WTC11 (cell line): ENCODE measurements around the gene ZSCAN2.

ENCODE experiments used
- ATF2 ChIP-seq: sonication (generic); formaldehyde crosslinking; IDR thresholded peaks from 2 replicates; pipeline ENCODE4 v1.8.1; 2022; ENCODE audit warnings: low read depth, missing genetic modification reagents, borderline replicate concordance
- CTCF ChIP-seq: fragments of 200-600 bp; IDR thresholded peaks from 2 replicates; pipeline ENCODE4 v1.8.0; 2022; ENCODE audit warnings: antibody characterized with exemption
- ELF4 ChIP-seq: sonication (generic); formaldehyde crosslinking; IDR thresholded peaks from 2 replicates; pipeline ENCODE4 v1.8.1; 2022; ENCODE audit warnings: low read depth, mild to moderate bottlenecking, moderate library complexity, missing genetic modification reagents
- IRF2 ChIP-seq: sonication (generic); formaldehyde crosslinking; IDR thresholded peaks from 2 replicates; pipeline ENCODE4 v1.8.0; 2022; ENCODE audit warnings: low read depth, missing genetic modification reagents, borderline replicate concordance
- SP1 ChIP-seq: sonication (generic); formaldehyde crosslinking; conservative IDR thresholded peaks from 2 replicates; pipeline ENCODE4 v1.8.1; 2022; ENCODE audit warnings: missing genetic modification reagents
- TP53 ChIP-seq: sonication (generic); formaldehyde crosslinking; IDR thresholded peaks from 2 replicates; pipeline ENCODE4 v1.8.1; 2023; ENCODE audit warnings: mild to moderate bottlenecking, missing genetic modification reagents
- USF2 ChIP-seq: sonication (generic); formaldehyde crosslinking; IDR thresholded peaks from 2 replicates; pipeline ENCODE4 v1.8.1; 2023; ENCODE audit warnings: mild to moderate bottlenecking, missing genetic modification reagents, moderate library complexity

DNA sequence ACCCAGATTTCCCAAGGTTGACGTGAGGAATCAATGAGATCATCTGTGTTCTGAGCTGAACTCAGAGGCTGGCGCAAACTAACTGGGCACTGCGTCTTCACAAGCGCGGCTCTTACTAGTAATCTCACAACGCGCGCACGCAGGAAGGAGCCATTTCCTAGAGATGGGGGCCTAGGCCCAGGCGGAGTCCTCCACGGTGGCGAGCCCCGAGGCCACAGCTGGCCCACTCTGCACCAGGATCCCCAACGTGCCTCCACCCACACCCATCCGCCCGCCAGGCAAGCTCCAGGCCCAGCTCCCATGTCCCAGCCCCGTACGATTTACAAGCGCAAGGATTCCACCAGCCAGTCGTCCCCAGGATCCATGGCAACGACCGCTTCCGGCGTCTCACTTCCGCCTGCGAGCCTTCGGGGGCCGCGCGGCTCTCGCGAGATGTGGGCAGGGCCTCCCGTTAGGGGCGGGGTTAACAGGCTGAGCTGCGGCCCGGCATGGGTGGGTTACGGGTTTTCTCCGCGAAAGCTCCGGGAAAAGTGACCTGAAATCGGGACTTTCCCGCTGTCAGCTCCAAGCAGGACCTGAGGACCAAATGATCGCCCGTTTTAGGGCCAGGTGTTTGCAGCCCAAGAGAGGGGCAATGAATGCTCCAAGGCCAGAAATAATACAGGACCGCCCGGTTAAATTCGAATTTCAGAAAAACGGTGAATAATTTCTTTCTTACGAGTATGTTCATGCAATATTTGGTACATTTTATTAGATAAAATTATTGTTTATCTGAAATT, 53.3 kb downstream of the ZSCAN2 start, which contains the start of gene WDR73:
- TF ChIP-seq IRF2 (CRISPR knock-in tag): no peak
- TF ChIP-seq CTCF: no peak
- TF ChIP-seq ELF4 (CRISPR knock-in tag): no peak
- TF ChIP-seq SP1: peak; percentile 87
- TF ChIP-seq USF2 (CRISPR knock-in tag): no peak
- no peak for TF ChIP-seq ATF2 (CRISPR knock-in tag)
- 0 out of 2 replicates have a peak, but pooled peaks have one; percentile 40 for TF ChIP-seq TP53 (CRISPR knock-in tag)
